SU-DHL-6 (cell line): ENCODE data around the gene KRT79.

ENCODE experiments used
- H2AFZ ChIP-seq: fragments of 200-600 bp; sonication (generic); 2 replicates; pipeline ENCODE4 v1.6.1; 2014; ENCODE audit warnings: low read depth, mild to moderate bottlenecking, moderate library complexity, mixed read lengths, antibody characterized with exemption, low read length; ENCODE audit not compliant: severe bottlenecking
- H3F3A ChIP-seq: fragments of 200-600 bp; shearing (Covaris generic); 2 replicates; pipeline ENCODE4 v1.6.0; 2016; ENCODE audit warnings: antibody characterized with exemption, mild to moderate bottlenecking; ENCODE audit not compliant: insufficient read depth
- H3K27ac ChIP-seq: fragments of 200-600 bp; sonication (generic); 2 replicates; pipeline ENCODE4 v1.5.1; 2016; ENCODE audit warnings: low read depth, mild to moderate bottlenecking, low read length, moderate library complexity, mixed read lengths
- H3K27me3 ChIP-seq: fragments of 200-600 bp; sonication (generic), shearing (Covaris generic); 2 replicates; pipeline ENCODE4 v1.6.0; 2014; ENCODE audit warnings: mild to moderate bottlenecking, low read length
- H3K36me3 ChIP-seq: fragments of 200-600 bp; sonication (generic); 2 replicates; pipeline ENCODE4 v1.6.1; 2014; ENCODE audit warnings: mild to moderate bottlenecking, low read length, mixed read lengths
- H3K4me2 ChIP-seq: fragments of 300-600, 200-600 bp; shearing (Covaris generic), sonication (generic); 2 replicates; pipeline ENCODE4 v1.6.0; 2014; ENCODE audit warnings: low read length, low read depth, mild to moderate bottlenecking; ENCODE audit not compliant: poor library complexity, severe bottlenecking
- H3K4me3 ChIP-seq: fragments of 200-600 bp; sonication (generic); 2 replicates; pipeline ENCODE4 v1.5.1; 2014; ENCODE audit warnings: antibody characterized with exemption, low read length, mild to moderate bottlenecking, mixed read lengths; ENCODE audit not compliant: insufficient read depth, poor library complexity, severe bottlenecking
- H3K79me2 ChIP-seq: fragments of 200-600 bp; sonication (generic); 2 replicates; pipeline ENCODE4 v1.6.1; 2014; ENCODE audit warnings: mild to moderate bottlenecking, low read length, moderate library complexity; ENCODE audit not compliant: insufficient read depth
- H3K9ac ChIP-seq: fragments of 200-600 bp; sonication (generic); 2 replicates; pipeline ENCODE4 v1.7.0; 2014; ENCODE audit warnings: mild to moderate bottlenecking, low read length
- H3K9me2 ChIP-seq: fragments of 200-600 bp; sonication (generic); replicated peaks from 2 replicates; pipeline ENCODE4 v1.6.1; 2014; ENCODE audit warnings: low read length; ENCODE audit not compliant: insufficient read depth
- H3K9me3 ChIP-seq: fragments of 200-600 bp; sonication (generic); 2 replicates; pipeline ENCODE4 v1.6.1; 2014; ENCODE audit warnings: low read length, mixed read lengths; ENCODE audit not compliant: insufficient read depth
- H4K20me1 ChIP-seq: fragments of 200-600 bp; sonication (generic); 2 replicates; pipeline ENCODE4 v1.6.1; 2014; ENCODE audit warnings: low read depth, mild to moderate bottlenecking, antibody characterized with exemption, low read length, moderate library complexity, mixed read lengths
- CTCF ChIP-seq: fragments of 200-600 bp; sonication (generic); IDR thresholded peaks from one replicate; pipeline ENCODE4 v1.5.1; 2017; ENCODE audit warnings: antibody characterized with exemption, mild to moderate bottlenecking, low read length, moderate library complexity; ENCODE audit not compliant: insufficient read depth, poor library complexity, severe bottlenecking
- EZH2phosphoT487 ChIP-seq: fragments of 200-600 bp; sonication (generic), shearing (Covaris generic); conservative IDR thresholded peaks from 2 replicates; pipeline ENCODE4 v1.6.1; 2018; ENCODE audit warnings: mild to moderate bottlenecking, antibody characterized with exemption, low read length, moderate library complexity, mixed read lengths

Gene KRT79

GRCh38 chr12:52808573-52809160 is 25.4 kb downstream of the KRT79 start:
- Histone ChIP-seq H3K36me3 (no peaks in the 10 kb centered on the region), H3K4me3 (no peak overlapping the region), H3K9me3 (no peaks in the 10 kb centered on the region), H3K9ac (no peak overlapping the region), H2AFZ (no peak overlapping the region), H3K27me3 (no peaks in the 10 kb centered on the region), H3K9me2 (no peaks in the 10 kb centered on the region), H3K4me2 (no peak overlapping the region), H4K20me1 (no peaks in the 10 kb centered on the region), H3K27ac (no peak overlapping the region), H3F3A (no peaks in the 10 kb centered on the region), H3K79me2 (no peaks in the 10 kb centered on the region)
- no peak for TF ChIP-seq CTCF
- TF ChIP-seq EZH2phosphoT487: no peak

- H3K27me3 ChIP-seq: no peaks in the 10 kb centered on the region
These were observed 26.3 kb downstream of the KRT79 start for GRCh38 chr12:52807544-52808470.

DNA sequence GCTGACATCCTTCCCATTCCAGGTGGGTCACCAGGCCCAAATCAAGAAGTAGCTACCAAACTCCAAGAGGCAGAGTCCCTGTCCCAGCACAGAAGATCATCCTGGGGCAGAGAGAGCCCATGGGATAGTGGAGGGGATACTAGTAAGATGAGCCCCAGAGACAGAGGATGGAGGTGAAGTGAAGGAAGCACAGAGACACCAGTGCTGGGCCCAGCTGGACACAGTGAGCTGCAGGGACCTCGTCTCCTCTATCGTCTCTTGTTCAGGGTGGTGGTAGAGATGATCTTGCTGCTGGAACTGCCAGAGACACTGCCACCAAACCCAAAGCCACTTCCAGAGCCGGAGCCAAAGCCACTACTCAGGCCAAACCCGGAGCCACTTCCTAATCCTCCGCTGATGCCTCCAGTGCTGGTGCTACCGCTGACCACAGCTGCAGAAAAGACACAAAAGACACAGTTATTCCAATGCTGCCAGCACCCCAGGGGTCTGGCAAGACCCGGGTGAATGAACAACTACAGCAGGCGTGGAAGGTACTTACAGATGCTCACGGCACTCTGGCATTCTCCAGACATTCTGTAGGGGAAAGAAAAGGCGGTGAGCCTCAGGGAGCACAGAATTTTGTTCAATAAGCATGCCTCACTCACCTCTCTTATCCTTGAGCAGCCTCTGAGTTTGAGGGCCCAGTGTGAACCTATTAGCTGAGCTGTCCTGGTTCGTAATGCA is 27.1 kb downstream of the KRT79 start:
- Histone ChIP-seq H3K36me3 (no peaks in the 10 kb centered on the region), H3K9me3 (no peaks in the 10 kb centered on the region), H3K9ac (no peak overlapping the region), H3K9me2 (no peaks in the 10 kb centered on the region), H3K4me3 (no peak overlapping the region), H2AFZ (no peak overlapping the region), H3K4me2 (no peak overlapping the region), H3K27ac (no peak overlapping the region), H4K20me1 (no peaks in the 10 kb centered on the region), H3F3A (no peaks in the 10 kb centered on the region), H3K79me2 (no peaks in the 10 kb centered on the region), H3K27me3 (no peaks in the 10 kb centered on the region)
- no peak for TF ChIP-seq CTCF
- no peak for TF ChIP-seq EZH2phosphoT487

More at GRCh38 chr12:52807544-52808470, 26.3 kb downstream of the KRT79 start:
- no peaks in the 10 kb centered on the region for H3K9me3 ChIP-seq
- H3K9ac ChIP-seq: no peak overlapping the region
- no peaks in the 10 kb centered on the region for H3K36me3 ChIP-seq
- H3K27ac ChIP-seq: no peak overlapping the region
- no peaks in the 10 kb centered on the region for H3F3A ChIP-seq
- no peaks in the 10 kb centered on the region for H3K79me2 ChIP-seq
- H2AFZ ChIP-seq: no peak overlapping the region
- no peak overlapping the region for H3K4me2 ChIP-seq
- TF ChIP-seq CTCF (no peak), EZH2phosphoT487 (no peak)
- no peak overlapping the region for H3K4me3 ChIP-seq
- H4K20me1 ChIP-seq: no peaks in the 10 kb centered on the region
- no peaks in the 10 kb centered on the region for H3K9me2 ChIP-seq
